BLaER1 treated with 17β-estradiol and CSF1 and Interleukin-3, amounts not matched to agents 10 nM and 100 nM (cell line): Measurements from ENCODE around the gene DEFB131B.

Experiments
- H3K27ac ChIP-seq, 11 experiments: shearing (Covaris generic); formaldehyde crosslinking; 2 replicates each; pipeline ENCODE4 v1.8.1; 2022
- H3K27me3 ChIP-seq, 11 experiments: shearing (Covaris generic); formaldehyde crosslinking; 2 replicates each; pipeline ENCODE4 v1.8.1; 2022
- H3K36me3 ChIP-seq, 11 experiments: shearing (Covaris generic); formaldehyde crosslinking; 2 replicates each; pipeline ENCODE4 v1.8.1; 2022
- H3K4me1 ChIP-seq, 10 experiments: shearing (Covaris generic); formaldehyde crosslinking; 2 replicates each; pipeline ENCODE4 v1.8.1; 2022
- H3K4me2 ChIP-seq, 11 experiments: shearing (Covaris generic); formaldehyde crosslinking; 2 replicates each; pipeline ENCODE4 v1.8.1; 2022
- H3K4me3 ChIP-seq, 10 experiments: shearing (Covaris generic); formaldehyde crosslinking; 2 replicates each; pipeline ENCODE4 v1.8.1; 2022
- H3K9ac ChIP-seq, 11 experiments: shearing (Covaris generic); formaldehyde crosslinking; 2 replicates each; pipeline ENCODE4 v1.8.1; 2022
- H3K9me3 ChIP-seq, 11 experiments: shearing (Covaris generic); formaldehyde crosslinking; replicated peaks in 1 of 11; 2 replicates each; pipeline ENCODE4 v1.8.1; 2022
- H4K20me1 ChIP-seq, 11 experiments: shearing (Covaris generic); formaldehyde crosslinking; 2 replicates each; pipeline ENCODE4 v1.8.1; 2022
- Cebpa-rat ChIP-seq, 11 experiments: shearing (Covaris generic); IDR thresholded peaks; 2 replicates each; pipeline ENCODE4 v1.8.1; 2022

The DEFB131B gene

DNA sequence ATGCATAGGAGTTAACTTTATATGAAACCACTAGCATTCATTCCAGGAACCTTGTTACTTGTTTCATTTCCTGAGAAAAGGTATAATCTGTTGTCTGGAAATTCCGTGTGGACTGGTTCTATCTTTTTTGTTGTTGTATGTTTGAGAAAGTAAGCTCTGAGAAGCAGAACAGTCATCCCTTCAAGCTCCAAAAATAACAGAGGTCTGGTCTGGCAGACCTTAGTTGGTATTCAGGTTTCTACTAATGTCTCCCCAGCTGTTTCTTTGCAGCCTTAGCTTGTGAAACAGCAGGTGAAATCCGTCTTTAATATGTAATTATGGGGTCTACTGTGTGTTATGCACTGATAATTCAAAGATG, 53.0 kb downstream of the DEFB131B start:
- no peak overlapping the region for H3K4me3 ChIP-seq
- no peaks in the 10 kb centered on the region for H3K27me3 ChIP-seq
- H3K27ac ChIP-seq: no peak overlapping the region
- no peaks in the 10 kb centered on the region for H3K9me3 ChIP-seq
- no peak overlapping the region for H3K9ac ChIP-seq
- H4K20me1 ChIP-seq: peaks cover 0 to 50% (median 30%) of the 10 kb centered on the region in 11 experiments; a peak in 11 of 22 replicates
- peaks cover 0 to 13% (median 5%) of the 10 kb centered on the region in 11 experiments; a peak in 9 of 22 replicates for H3K36me3 ChIP-seq
- no peak for TF ChIP-seq Cebpa-rat (IDR thresholded peaks at IDR 0.05)
- H3K4me1 ChIP-seq: peaks cover 31 to 65% (median 46%) of the 10 kb centered on the region in 10 experiments
- H3K4me2 ChIP-seq: peak overlapping the region; percentile 31 to 99 (median 94); a peak in 8 of 22 replicates

DNA sequence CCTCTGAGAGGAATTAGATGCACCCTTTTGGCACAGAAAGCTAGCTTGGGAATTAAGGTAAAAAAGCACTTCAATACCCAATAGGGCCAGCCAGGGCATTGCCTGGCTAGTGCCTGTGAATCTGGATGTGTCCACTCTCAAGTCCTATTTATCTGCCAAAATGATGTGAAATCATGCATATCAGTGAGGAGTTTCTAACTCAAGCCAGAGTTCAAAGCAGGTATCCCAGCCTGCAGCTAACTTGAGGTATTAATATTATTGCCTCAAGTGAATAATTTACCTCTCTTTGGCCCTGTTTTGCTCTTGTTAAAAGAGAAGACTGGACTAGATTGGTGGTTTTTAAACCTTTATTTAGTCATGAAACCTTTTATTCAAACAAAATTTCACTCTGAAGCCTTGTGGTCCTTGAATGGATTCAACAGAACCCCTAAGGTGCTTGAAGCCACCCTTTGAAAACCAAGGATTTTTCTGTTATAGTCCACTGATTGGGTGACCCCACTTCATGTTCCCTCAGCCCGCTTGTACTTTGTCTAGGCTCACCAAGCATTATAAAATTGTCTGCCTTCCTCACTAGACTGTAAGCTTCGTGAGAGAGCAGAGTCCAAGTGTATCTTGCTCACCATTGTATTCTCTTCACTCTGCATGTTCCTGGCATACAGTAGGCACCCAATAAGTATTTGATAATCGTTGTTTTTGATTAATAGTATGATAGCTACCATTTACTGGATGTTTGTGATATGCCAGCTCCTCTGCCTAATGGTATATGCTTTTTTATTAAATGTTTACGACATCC, 55.1 kb downstream of the DEFB131B start:
- peaks cover 6 to 26% (median 12%) of the 10 kb centered on the region in 11 experiments; a peak in 15 of 22 replicates for H3K36me3 ChIP-seq
- no peak overlapping the region for H3K4me3 ChIP-seq
- H3K4me1 ChIP-seq: peaks cover 23 to 55% (median 35%) of the 10 kb centered on the region in 10 experiments
- no peak overlapping the region for H3K9ac ChIP-seq
- no peaks in the 10 kb centered on the region for H3K27me3 ChIP-seq
- H4K20me1 ChIP-seq: peaks cover 0 to 59% (median 32%) of the 10 kb centered on the region in 11 experiments; a peak in 12 of 22 replicates
- no peak overlapping the region for H3K27ac ChIP-seq
- H3K4me2 ChIP-seq: no peak overlapping the region
- TF ChIP-seq Cebpa-rat (IDR thresholded peaks at IDR 0.05): no peak
- no peaks in the 10 kb centered on the region for H3K9me3 ChIP-seq
